Fibroblast of skin of left quadriceps (primary cell): ENCODE measurements around the gene NQO1.
A peak's percentile ranks its signal among the peaks of the same experiment; 100 is the strongest.
"Not testable (repeated sequence)": the region's sequence is repeated elsewhere in the genome, so short reads cannot be mapped to it uniquely, and the experiment has no call there.

Experiments used
- DNase-seq, 2 experiments: peaks; one replicate each; pipeline ENCODE4 v3.0.0-alpha.2; 2013; ENCODE audit warnings: low read depth in 2 of 2

NQO1 gene

GRCh38 chr16:69726313-69727060, at the start of gene NQO1:
TSS of gene NQO1 (minus strand) at chr16:69726560. CDS start at chr16:69726439, 121 bp downstream.
- peak; percentile 89 to 90 for DNase-seq

GRCh38 chr16:69775563-69775962, 49.2 kb upstream of the NQO1 start:
- no peak for DNase-seq

GRCh38 chr16:69773260-69773947, 47.0 kb upstream of the NQO1 start:
- no peak for DNase-seq

- no peak for DNase-seq
These were observed 45.2 kb upstream of the NQO1 start for GRCh38 chr16:69771651-69771967.

- DNase-seq = no peak
These were observed 43.0 kb upstream of the NQO1 start for GRCh38 chr16:69769404-69769803.

GRCh38 chr16:69768666-69769065, 42.3 kb upstream of the NQO1 start:
- no peak for DNase-seq

- DNase-seq = no peak
These were observed 41.3 kb upstream of the NQO1 start for GRCh38 chr16:69767459-69768229.

- no peak for DNase-seq
These were observed 37.2 kb upstream of the NQO1 start for GRCh38 chr16:69763599-69763942.

- DNase-seq = no peak
These were observed 36.6 kb upstream of the NQO1 start for GRCh38 chr16:69762814-69763598.

GRCh38 chr16:69761983-69762813, 35.8 kb upstream of the NQO1 start, which contains the start of gene WWP2:
TSS of gene WWP2 (plus strand) at chr16:69762332. CDS start at chr16:69787011, 24,679 bp downstream.
- peak; percentile 25 to 29 for DNase-seq

- DNase-seq = not testable (repeated sequence)
These were observed 31.0 kb upstream of the NQO1 start for GRCh38 chr16:69757375-69757774.

- no peak for DNase-seq
These were observed 30.3 kb upstream of the NQO1 start for GRCh38 chr16:69756705-69757104.

GRCh38 chr16:69754469-69755310, 28.3 kb upstream of the NQO1 start, which contains the start of gene NOB1:
TSS of gene NOB1 (minus strand) at chr16:69754926. CDS start at chr16:69754910, 16 bp downstream.
- DNase-seq = peak; percentile 87 to 88

GRCh38 chr16:69754143-69754468, 27.7 kb upstream of the NQO1 start:
- no peak for DNase-seq

GRCh38 chr16:69748694-69749345, 22.5 kb upstream of the NQO1 start:
- DNase-seq = no peak

GRCh38 chr16:69747115-69747514, 20.8 kb upstream of the NQO1 start:
- no peak for DNase-seq

GRCh38 chr16:69745959-69746358, 19.6 kb upstream of the NQO1 start:
- DNase-seq = no peak

- DNase-seq = no peak
These were observed 18.9 kb upstream of the NQO1 start for GRCh38 chr16:69745232-69745612.

- DNase-seq = no peak
These were observed 18.2 kb upstream of the NQO1 start for GRCh38 chr16:69744363-69745231.
